Right cardiac atrium (tissue), 5 donors: ENCODE data around the gene JPH4. TPM values are rescaled to one million over a fixed set of nuclear protein-coding genes. Genes with fewer than 3 reads are reported as not detected.

ENCODE experiments used
- ATAC-seq, 2 donors: fragments of 200-7000 bp; cut with Tn5 transposase; one replicate each; pipeline versions ENCODE4 v1.8.0 to v1.9.1; 2020; ENCODE audit warnings: moderate library complexity in 2 of 2, mild to moderate bottlenecking in 1 of 2
- DNase-seq, 3 donors: peaks; one replicate each; pipeline ENCODE4 v3.0.0-alpha.2; 2020
- H3K27ac ChIP-seq: one replicate; pipeline ENCODE4 v1.5.1; 2013; ENCODE audit warnings: mild to moderate bottlenecking, low read length, control low read depth, moderate library complexity
- H3K27me3 ChIP-seq: one replicate; pipeline ENCODE4 v1.6.1; 2013; ENCODE audit not compliant: control insufficient read depth, insufficient read depth
- H3K4me1 ChIP-seq: one replicate; pipeline ENCODE4 v1.6.1; 2013; ENCODE audit warnings: low read length; ENCODE audit not compliant: control insufficient read depth, insufficient read depth
- H3K4me3 ChIP-seq: one replicate; pipeline ENCODE4 v1.5.1; 2013; ENCODE audit warnings: low read length, control low read depth
- H3K9me3 ChIP-seq: one replicate; pipeline ENCODE4 v1.6.1; 2013; ENCODE audit warnings: low read length; ENCODE audit not compliant: control insufficient read depth
- whole genome bisulfite sequencing: extraction: QIAGEN DNeasy Blood & Tissue Kit; methylation state at CpG from one replicate; pipeline ENCODE4 v1.1.7; 2013; 5-methylcytosine and 5-hydroxymethylcytosine counted together
- intact Hi-C, 4 donors: fragments of 100-400 bp; cut with DNase I; formaldehyde crosslinking; loops; one replicate each; pipeline versions ENCODE4 v1.11.0 to v1.14.0; 2022 to 2023
- polyA plus RNA-seq: library from polyadenylated mRNA; stranded (reverse); fragments of 200-250 nt; gene quantifications from one replicate; pipeline ENCODE4 v1.2.3, GENCODE V29; 2013
- total RNA-seq, 4 donors: library from RNA; stranded (reverse); fragmentation: NEBNext Ultra II Directional; extraction: Animal tissue kit (Norgen Biotek cat#: 25700); gene quantifications; one replicate each; pipeline ENCODE4 v1.2.1, GENCODE V29; 2021
- donor health status: healthy with polysubstance abuse.
- donor health status: DM: no; HTN: yes; CAD: no.
- donor health status: DM: no; HTN: no; CAD: no.
- donor health status: DM: no; HTN: yes; CAD: no; lungs with severe emphysema.
- donor health status: DM: yes; HTN: yes; CAD: no.

Gene JPH4
- total and polyA plus RNA-seq, 5 donors, result 0.11 to 0.38 (median 0.23) TPM

GRCh38 chr14:23561259-23561658 is 17.3 kb downstream of the JPH4 start:
- H3K4me3 ChIP-seq, result no peak overlapping the region
- 89% methylated on average over 2 of the region's 2 CpGs for WGBS
- intact Hi-C loops, result loop anchor here in 2 of 4 donors (10.0 kb wide), 1 partner anchor 236 kb away; the partner anchor contains the start of gene PABPN1 (in 2 of the 2)

GRCh38 chr14:23559926-23560520 is 18.6 kb downstream of the JPH4 start:
- Histone ChIP-seq H3K9me3 (no peaks in the 10 kb centered on the region), H3K27me3 (no peaks in the 10 kb centered on the region), H3K4me1 (peaks cover 7% of the 10 kb centered on the region), H3K27ac (no peak overlapping the region), H3K4me3 (no peak overlapping the region)
- intact Hi-C loops, result loop anchor here in 3 of 4 donors (5.0 to 10.0 kb wide), 2 partner anchors 83 to 235 kb away; partner anchors contain the start of gene PABPN1 (in 2 of the 3)
- DNase-seq (peak in 1 of 3 donors; percentile 2), ATAC-seq (no peak)
- WGBS, result 86% methylated on average over 3 of the region's 3 CpGs

More at GRCh38 chr14:23561259-23561658, 17.3 kb downstream of the JPH4 start:
- DNase-seq (peak in 1 of 3 donors; percentile 34), ATAC-seq (no peak)
- no peaks in the 10 kb centered on the region for H3K9me3 ChIP-seq
- peaks cover 7% of the 10 kb centered on the region for H3K4me1 ChIP-seq
- no peaks in the 10 kb centered on the region for H3K27me3 ChIP-seq
- no peak overlapping the region for H3K27ac ChIP-seq

- no peak for ATAC-seq
- H3K27me3 ChIP-seq, result no peaks in the 10 kb centered on the region
- no peak overlapping the region for H3K4me3 ChIP-seq
- H3K9me3 ChIP-seq, result no peaks in the 10 kb centered on the region
- WGBS, result 75% methylated on average over 21 of the region's 21 CpGs
- peak in 2 of 3 donors; percentile 82 to 83 for DNase-seq
- peaks cover 7% of the 10 kb centered on the region for H3K4me1 ChIP-seq
- H3K27ac ChIP-seq, result no peak overlapping the region
- intact Hi-C loops, result loop anchor here in 1 of 4 donors (5.0 kb wide), 1 partner anchor 82 kb away; no protein-coding TSS in a partner anchor
These were observed 19.3 kb downstream of the JPH4 start for GRCh38 chr14:23559010-23559925.

GRCh38 chr14:23558346-23559009 is 20.1 kb downstream of the JPH4 start:
- peak in 1 of 3 donors; percentile 19 for DNase-seq
- intact Hi-C loops, result loop anchor here in 1 of 4 donors (5.0 kb wide), 1 partner anchor 81 kb away; no protein-coding TSS in a partner anchor
- ATAC-seq, result no peak
- WGBS, result 83% methylated on average over 10 of the region's 10 CpGs
- Histone ChIP-seq H3K4me1 (peaks cover 7% of the 10 kb centered on the region), H3K27me3 (no peaks in the 10 kb centered on the region), H3K9me3 (no peaks in the 10 kb centered on the region), H3K27ac (no peak overlapping the region), H3K4me3 (no peak overlapping the region)

- H3K4me3 ChIP-seq, result no peak overlapping the region
- DNase-seq (no peak), ATAC-seq (no peak)
- H3K9me3 ChIP-seq, result no peaks in the 10 kb centered on the region
- H3K27me3 ChIP-seq, result no peaks in the 10 kb centered on the region
- H3K4me1 ChIP-seq, result peaks cover 7% of the 10 kb centered on the region
- 90% methylated on average over 1 of the region's 1 CpG for WGBS
- intact Hi-C loops, result loop anchor here in 1 of 4 donors (5.0 kb wide), 1 partner anchor 81 kb away; no protein-coding TSS in a partner anchor
- H3K27ac ChIP-seq, result no peak overlapping the region
These were observed 20.6 kb downstream of the JPH4 start for GRCh38 chr14:23557946-23558345.

- no peak overlapping the region for H3K4me3 ChIP-seq
- H3K27ac ChIP-seq, result no peak overlapping the region
- intact Hi-C loops, result loop anchor here in 1 of 4 donors (5.0 kb wide), 1 partner anchor 80 kb away; no protein-coding TSS in a partner anchor
- DNase-seq, result peak in 1 of 3 donors; percentile 3
- H3K4me1 ChIP-seq, result peaks cover 7% of the 10 kb centered on the region
- 51% methylated on average over 2 of the region's 2 CpGs for WGBS
- no peak for ATAC-seq
- no peaks in the 10 kb centered on the region for H3K9me3 ChIP-seq
- H3K27me3 ChIP-seq, result no peaks in the 10 kb centered on the region
These were observed 21.1 kb downstream of the JPH4 start for GRCh38 chr14:23557521-23557920.

- intact Hi-C loops, result loop anchor here in 1 of 4 donors (5.0 kb wide), 1 partner anchor 80 kb away; no protein-coding TSS in a partner anchor
- Histone ChIP-seq H3K27ac (peak overlapping the region; percentile 99), H3K9me3 (no peaks in the 10 kb centered on the region), H3K4me3 (peak overlapping the region; percentile 74), H3K4me1 (peaks cover 7% of the 10 kb centered on the region), H3K27me3 (no peaks in the 10 kb centered on the region)
- DNase-seq, result peak in 1 of 3 donors; percentile 43
- no peak for ATAC-seq
- WGBS, result 52% methylated on average over 17 of the region's 17 CpGs
These were observed 21.7 kb downstream of the JPH4 start for GRCh38 chr14:23556700-23557440.

GRCh38 chr14:23555882-23556699 is 22.5 kb downstream of the JPH4 start, which contains the start of gene THTPA:
TSS of gene THTPA (plus strand) at chr14:23556271. CDS start at chr14:23556758, 487 bp downstream.
- DNase-seq (peak; percentile 96 to 98 (median 96)), ATAC-seq (peak; percentile 94)
- H3K27me3 ChIP-seq, result no peaks in the 10 kb centered on the region
- H3K4me1 ChIP-seq, result peaks cover 7% of the 10 kb centered on the region
- peak within 1 kb of the TSS; percentile 99 for H3K27ac ChIP-seq
- under 1% methylated on average over 54 of the region's 54 CpGs for WGBS
- no peaks in the 10 kb centered on the region for H3K9me3 ChIP-seq
- intact Hi-C loops, result loop anchor here in 1 of 4 donors (5.0 kb wide), 1 partner anchor 79 kb away; no protein-coding TSS in a partner anchor
- H3K4me3 ChIP-seq, result peak within 1 kb of the TSS; percentile 74

GRCh38 chr14:23555533-23555881 is 23.1 kb downstream of the JPH4 start:
- Histone ChIP-seq H3K9me3 (no peaks in the 10 kb centered on the region), H3K4me1 (peaks cover 8% of the 10 kb centered on the region), H3K27ac (peak overlapping the region; percentile 99), H3K27me3 (no peaks in the 10 kb centered on the region), H3K4me3 (peak overlapping the region; percentile 74)
- no peak for ATAC-seq
- WGBS, result 2% methylated on average over 14 of the region's 14 CpGs
- intact Hi-C loops, result loop anchor here in 1 of 4 donors (5.0 kb wide), 1 partner anchor 78 kb away; no protein-coding TSS in a partner anchor
- DNase-seq, result no peak
